AG04450 (cell line): Measurements from ENCODE around the gene HTR6. TPM values are rescaled to one million over a fixed set of nuclear protein-coding genes. Genes with fewer than 3 reads are reported as not detected.

ENCODE experiments used
- CTCF ChIA-PET: fragments of 300-600, 350-600 bp; formaldehyde crosslinking; extraction: SDS; loops from one replicate; lab custom pipeline; 2022; ENCODE audit warnings: antibody characterized with exemption, inconsistent platforms; lab: Charles Lee
- POLR2A ChIA-PET: fragments of 350-600 bp; formaldehyde crosslinking; extraction: SDS; loops from one replicate; lab custom pipeline; 2021; ENCODE audit warnings: antibody characterized with exemption, inconsistent platforms; lab: Yijun Ruan, JAX
- DNase-seq: peaks from one replicate; pipeline ENCODE4 v3.0.0-alpha.2; 2011; ENCODE audit warnings: low read depth, low spot score
- H3K27ac ChIP-seq: one replicate; pipeline ENCODE4 v1.5.1; 2012; ENCODE audit warnings: low read depth, low read length, control low read depth
- H3K27me3 ChIP-seq: one replicate; pipeline ENCODE4 v1.6.0; 2012; ENCODE audit warnings: low read length; ENCODE audit not compliant: control insufficient read depth, insufficient read depth
- H3K4me3 ChIP-seq: 2 replicates; pipeline ENCODE4 v1.5.1; 2011; ENCODE audit warnings: mild to moderate bottlenecking, low read depth, low read length, control low read depth
- H3K9me3 ChIP-seq: 2 replicates; pipeline ENCODE4 v1.5.1; 2012; ENCODE audit warnings: low read length; ENCODE audit not compliant: control insufficient read depth, insufficient read depth
- polyA plus RNA-seq: library from polyadenylated mRNA; depleted of rRNA; stranded (reverse); fragments of >200 nt; gene quantifications from 2 replicates; pipeline ENCODE4 v1.2.3, GENCODE V29; 2011
- TF ChIP-seq, protein P1 (sequence below): IDR thresholded peaks from 2 replicates; pipeline ENCODE4 v1.5.1; 2011; ENCODE audit warnings: low read depth, low read length, control low read depth, inconsistent platforms

The HTR6 gene
- polyA plus RNA-seq, 1 experiment: not detected

DNA sequence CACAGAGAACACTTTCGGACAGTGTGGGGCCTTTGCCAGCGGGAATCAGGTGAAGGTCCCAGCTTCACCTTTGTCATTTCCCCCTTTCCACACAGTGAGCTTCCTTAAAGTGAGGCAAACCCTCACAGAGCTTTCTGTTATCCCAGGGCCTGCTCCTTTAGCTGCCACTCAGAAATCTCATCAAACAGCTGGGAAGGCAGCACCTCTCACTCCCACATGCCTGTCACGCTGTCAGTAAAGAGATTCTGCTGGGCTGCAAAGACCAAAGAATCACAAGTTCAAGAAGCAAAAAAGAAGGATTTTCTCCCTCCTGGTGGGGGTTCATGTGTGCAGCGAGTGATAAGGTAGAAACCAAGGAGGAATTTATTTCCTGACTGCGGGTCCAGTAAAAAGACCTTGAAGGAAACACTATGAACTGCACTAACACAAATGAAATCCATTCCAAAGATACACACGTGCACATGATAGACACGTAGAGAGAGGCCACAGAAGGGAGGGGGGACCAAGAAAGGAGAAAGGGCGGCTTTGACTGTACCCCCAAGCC, 44.0 kb downstream of the HTR6 start:
- TF ChIP-seq, protein P1, sequence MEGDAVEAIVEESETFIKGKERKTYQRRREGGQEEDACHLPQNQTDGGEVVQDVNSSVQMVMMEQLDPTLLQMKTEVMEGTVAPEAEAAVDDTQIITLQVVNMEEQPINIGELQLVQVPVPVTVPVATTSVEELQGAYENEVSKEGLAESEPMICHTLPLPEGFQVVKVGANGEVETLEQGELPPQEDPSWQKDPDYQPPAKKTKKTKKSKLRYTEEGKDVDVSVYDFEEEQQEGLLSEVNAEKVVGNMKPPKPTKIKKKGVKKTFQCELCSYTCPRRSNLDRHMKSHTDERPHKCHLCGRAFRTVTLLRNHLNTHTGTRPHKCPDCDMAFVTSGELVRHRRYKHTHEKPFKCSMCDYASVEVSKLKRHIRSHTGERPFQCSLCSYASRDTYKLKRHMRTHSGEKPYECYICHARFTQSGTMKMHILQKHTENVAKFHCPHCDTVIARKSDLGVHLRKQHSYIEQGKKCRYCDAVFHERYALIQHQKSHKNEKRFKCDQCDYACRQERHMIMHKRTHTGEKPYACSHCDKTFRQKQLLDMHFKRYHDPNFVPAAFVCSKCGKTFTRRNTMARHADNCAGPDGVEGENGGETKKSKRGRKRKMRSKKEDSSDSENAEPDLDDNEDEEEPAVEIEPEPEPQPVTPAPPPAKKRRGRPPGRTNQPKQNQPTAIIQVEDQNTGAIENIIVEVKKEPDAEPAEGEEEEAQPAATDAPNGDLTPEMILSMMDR: no peak
- CTCF ChIA-PET: interaction anchor here (1.9 kb wide), 1 partner anchor 47 kb away, joined by 7 read pairs; no protein-coding TSS in a partner anchor
- Histone ChIP-seq H3K27me3 (no peaks in the 10 kb centered on the region), H3K9me3 (no peaks in the 10 kb centered on the region), H3K4me3 (no peak overlapping the region), H3K27ac (no peak overlapping the region)
- POLR2A ChIA-PET: no interaction called here
- DNase-seq: no peak

GRCh38 chr1:19709260-19709793, 44.7 kb downstream of the HTR6 start:
- ChIA-PET POLR2A (interaction anchor here (0.6 kb wide), 1 partner anchor 88 kb away, joined by 9 read pairs; no protein-coding TSS in a partner anchor), CTCF (interaction anchor here (0.7 to 1.9 kb wide), 2 partner anchors 47 to 111 kb away, joined by 4 to 7 read pairs; no protein-coding TSS in a partner anchor)
- Histone ChIP-seq H3K27ac (no peak overlapping the region), H3K27me3 (no peaks in the 10 kb centered on the region), H3K4me3 (no peak overlapping the region), H3K9me3 (no peaks in the 10 kb centered on the region)
- TF ChIP-seq, protein P1: no peak
- DNase-seq: no peak

DNA sequence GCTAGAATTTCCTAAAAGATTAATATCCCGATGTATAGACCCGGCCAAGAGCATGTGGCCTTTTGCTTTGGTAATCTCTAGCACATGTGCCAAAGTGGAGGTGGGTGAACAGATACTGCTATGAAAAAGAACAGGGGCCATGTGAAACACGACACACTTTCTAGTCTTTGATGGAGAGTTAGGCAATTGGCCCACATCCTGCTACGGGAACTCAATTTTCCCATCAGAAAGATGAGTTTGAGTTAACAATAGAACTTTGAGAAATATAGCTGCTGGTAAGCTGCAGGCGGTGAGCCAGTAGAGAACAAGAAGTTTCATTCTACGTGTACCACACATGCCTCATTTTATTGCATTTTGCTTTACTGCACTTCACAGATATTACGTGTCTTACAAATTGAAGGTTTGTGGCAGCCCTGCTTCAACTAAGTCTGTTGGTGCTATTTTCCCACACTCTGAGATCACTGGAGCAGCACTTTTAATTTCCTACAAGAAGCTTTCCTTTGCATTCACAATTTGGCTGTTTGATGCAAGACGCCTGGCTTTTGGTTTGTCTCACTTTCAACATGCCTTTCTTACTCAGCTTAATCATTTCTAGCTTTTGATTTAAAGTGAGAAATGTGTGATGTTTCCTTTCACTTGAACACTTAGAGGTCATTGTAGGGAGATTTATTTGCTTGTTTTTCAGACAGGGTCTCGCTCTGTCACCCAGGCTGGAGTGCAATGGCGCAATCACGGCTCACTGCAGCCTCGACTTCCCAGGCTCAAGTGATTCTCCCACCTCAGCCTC, 46.3 kb downstream of the HTR6 start:
- no peak overlapping the region for H3K4me3 ChIP-seq
- no peak for DNase-seq
- H3K27ac ChIP-seq: no peak overlapping the region
- no peaks in the 10 kb centered on the region for H3K9me3 ChIP-seq
- CTCF ChIA-PET: no interaction called here
- TF ChIP-seq, protein P1: no peak
- no peaks in the 10 kb centered on the region for H3K27me3 ChIP-seq
- POLR2A ChIA-PET: no interaction called here

GRCh38 chr1:19712928-19713327, 48.3 kb downstream of the HTR6 start:
- Histone ChIP-seq H3K27ac (no peak overlapping the region), H3K9me3 (no peaks in the 10 kb centered on the region), H3K4me3 (no peak overlapping the region), H3K27me3 (no peaks in the 10 kb centered on the region)
- ChIA-PET POLR2A (no interaction called here), CTCF (interaction anchor here (4.1 kb wide), 1 partner anchor 8 kb away, joined by 50 read pairs; no protein-coding TSS in a partner anchor)
- DNase-seq: no peak
- TF ChIP-seq, protein P1: no peak
